Right lobe of liver (tissue), 6 donors: ENCODE results near the gene SH2B2. TPM values are rescaled to one million over a fixed set of nuclear protein-coding genes. Genes with fewer than 3 reads are reported as not detected.
A peak's percentile ranks its signal among the peaks of the same experiment; 100 is the strongest.

ENCODE experiments used
- ATAC-seq, 4 donors: fragments of 200-7000 bp; cut with Tn5 transposase; one replicate each; pipeline ENCODE4 v1.9.1; 2020; ENCODE audit warnings: mild to moderate bottlenecking in 4 of 4, moderate library complexity in 4 of 4
- DNase-seq, 3 donors: peaks; one replicate each; pipeline ENCODE4 v3.0.0-alpha.2; 2020
- H3K27ac ChIP-seq, 3 donors: fragments of 200-600 bp; one replicate each; pipeline ENCODE4 v1.8.0; 2022
- H3K27me3 ChIP-seq, 2 donors: fragments of 200-600 bp; one replicate each; pipeline ENCODE4 v1.8.0; 2022
- H3K36me3 ChIP-seq, 4 donors: fragments of 200-600 bp; sonication (generic) in 1 of 4; one replicate each; pipeline versions ENCODE4 v1.5.1 to v1.8.0; 2017 to 2022; ENCODE audit warnings: control low read depth in 1 of 4
- H3K4me1 ChIP-seq, 4 donors: fragments of 200-600 bp; sonication (generic) in 1 of 4; one replicate each; pipeline versions ENCODE4 v1.5.1 to v1.8.0; 2017 to 2022; ENCODE audit warnings: control low read depth in 1 of 4
- H3K4me3 ChIP-seq, 3 donors: fragments of 200-600 bp; one replicate each; pipeline ENCODE4 v1.8.0; 2022
- H3K9me3 ChIP-seq, 4 donors: fragments of 200-600 bp; sonication (generic) in 1 of 4; one replicate each; pipeline versions ENCODE4 v1.5.1 to v1.8.0; 2017 to 2022; ENCODE audit warnings: control low read depth in 1 of 4
- POLR2A ChIP-seq: fragments of 450-650 bp; IDR thresholded peaks from one replicate; pipeline ENCODE4 v1.6.1; 2017; ENCODE audit warnings: antibody characterized with exemption, mild to moderate bottlenecking
- WGBS: methylation state at CpG from one replicate; pipeline ENCODE4 v1.1.6; 2018; ENCODE audit warnings: low coverage, low lambda C conversion rate; ENCODE audit not compliant: insufficient coverage; ENCODE audit errors: missing lambda C conversion rate; 5-methylcytosine and 5-hydroxymethylcytosine counted together
- intact Hi-C, 2 donors: fragments of 100-400 bp; cut with DNase I; formaldehyde crosslinking; loops; one replicate each; pipeline versions ENCODE4 v1.11.2 to v1.14.1; 2022
- total RNA-seq, 6 experiments: library from RNA; depleted of rRNA in 2 of 6; stranded (reverse); fragments of >200 nt in 2 of 6; fragmentation: NEBNext Ultra II Directional in 3 of 6; extraction: Animal tissue kit (Norgen Biotek cat#: 25700) in 3 of 6; gene quantifications; one replicate each; pipeline versions ENCODE4 v1.1.0 to v1.2.4, GENCODE V29; 2016 to 2023
- TF ChIP-seq, protein P1 (sequence below), 4 donors: fragments of 200-600 bp in 3 of 4; fragments of 450-650 bp in 1 of 4; IDR thresholded peaks; one replicate each; pipeline versions ENCODE4 v1.5.1 to v1.8.0; 2016 to 2022; ENCODE audit warnings: antibody characterized with exemption in 4 of 4, mild to moderate bottlenecking in 2 of 4
- donor health status: DM: no; HTN: yes; CAD: no.
- donor health status: DM: no; HTN: no; CAD: no.
- donor health status: DM: no; HTN: no; CAD: no.
- donor health status: DM: no; HTN: yes; CAD: no.
- donor health status: DM: no; HTN: yes; CAD: no.

Gene SH2B2
- total RNA-seq, 6 experiments from 2014 or later, result 1.7 to 3.1 (median 2.6) TPM

DNA sequence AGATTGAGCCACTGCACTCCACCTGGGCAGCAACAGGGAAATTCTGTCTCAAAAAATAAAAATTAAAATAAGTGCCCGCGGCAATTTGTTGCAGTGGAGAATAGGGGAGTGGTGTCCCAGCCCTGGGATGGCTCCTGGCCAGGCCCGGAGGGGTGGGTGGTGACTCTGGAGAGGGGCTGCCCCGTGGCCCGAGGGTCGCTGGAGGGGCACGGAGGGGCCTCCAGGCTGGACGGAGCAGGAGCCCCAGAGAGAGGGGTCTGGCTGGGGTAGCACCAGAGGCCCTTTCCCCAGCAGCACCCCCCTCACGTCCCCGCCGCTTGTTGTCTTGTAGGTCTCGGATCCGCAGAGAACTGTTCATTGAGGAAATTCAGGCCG is 38.6 kb upstream of the SH2B2 start:
- intact Hi-C loops, result no loop called here
- no peak overlapping the region for H3K4me3 ChIP-seq
- no peaks in the 10 kb centered on the region for H3K27me3 ChIP-seq
- WGBS, result 100% methylated on average over 2 of the region's 14 CpGs
- H3K36me3 ChIP-seq, result peaks cover 0 to 18% (median 0%) of the 10 kb centered on the region in 4 donors
- H3K9me3 ChIP-seq, result no peaks in the 10 kb centered on the region
- peaks cover 0 to 7% (median 0%) of the 10 kb centered on the region in 4 donors for H3K4me1 ChIP-seq
- no peak overlapping the region for H3K27ac ChIP-seq
- ATAC-seq, result peak in 1 of 4 donors; percentile 22
- no peak for DNase-seq
- TF ChIP-seq POLR2A, result no peak

DNA sequence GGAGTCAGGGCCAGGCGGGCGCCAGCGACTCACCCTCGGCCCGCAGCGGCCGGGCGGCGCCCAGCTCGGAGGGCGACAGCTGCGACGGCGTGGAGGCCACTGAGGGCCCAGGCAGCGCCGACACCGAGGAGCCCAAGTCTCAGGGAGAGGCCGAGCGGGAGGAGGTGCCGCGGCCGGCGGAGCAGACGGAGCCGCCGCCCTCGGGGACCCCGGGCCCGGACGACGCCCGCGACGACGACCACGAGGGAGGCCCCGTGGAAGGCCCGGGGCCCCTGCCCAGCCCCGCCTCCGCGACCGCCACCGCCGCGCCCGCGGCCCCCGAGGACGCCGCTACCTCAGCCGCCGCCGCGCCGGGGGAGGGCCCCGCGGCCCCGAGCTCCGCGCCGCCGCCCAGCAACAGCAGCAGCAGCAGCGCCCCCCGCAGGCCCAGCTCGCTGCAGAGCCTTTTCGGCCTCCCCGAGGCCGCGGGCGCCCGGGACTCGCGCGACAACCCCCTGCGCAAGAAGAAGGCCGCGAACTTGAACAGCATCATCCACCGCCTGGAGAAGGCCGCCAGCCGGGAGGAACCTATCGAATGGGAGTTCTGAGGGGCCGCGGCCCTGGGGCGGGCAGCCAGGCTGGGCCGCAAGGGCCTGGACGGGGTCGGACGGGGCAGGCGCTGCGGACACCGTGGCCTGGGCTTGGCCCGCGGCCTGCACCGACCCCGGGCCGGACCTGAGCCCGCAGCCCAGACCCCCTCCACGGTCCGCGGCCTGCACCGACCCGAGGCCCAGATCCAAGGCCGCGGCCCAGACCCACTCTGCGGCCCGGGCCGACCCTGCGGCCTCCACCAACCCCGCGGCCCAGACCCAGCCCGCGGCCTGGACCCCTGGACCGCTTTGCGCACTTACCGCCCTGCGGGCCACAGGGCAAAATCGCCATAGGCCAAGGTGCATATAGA is 37.9 kb upstream of the SH2B2 start:
- Histone ChIP-seq H3K27ac (no peak overlapping the region), H3K36me3 (peaks cover 0 to 14% (median 0%) of the 10 kb centered on the region in 4 donors), H3K9me3 (no peaks in the 10 kb centered on the region), H3K4me1 (peaks cover 0 to 14% (median 1%) of the 10 kb centered on the region in 4 donors), H3K4me3 (no peak overlapping the region), H3K27me3 (no peaks in the 10 kb centered on the region)
- peak in 1 of 4 donors; percentile 18 for ATAC-seq
- DNase-seq, result no peak
- 87% methylated on average over 3 of the region's 117 CpGs for WGBS
- intact Hi-C loops, result no loop called here
- no peak for TF ChIP-seq POLR2A
- TF ChIP-seq, protein P1, sequence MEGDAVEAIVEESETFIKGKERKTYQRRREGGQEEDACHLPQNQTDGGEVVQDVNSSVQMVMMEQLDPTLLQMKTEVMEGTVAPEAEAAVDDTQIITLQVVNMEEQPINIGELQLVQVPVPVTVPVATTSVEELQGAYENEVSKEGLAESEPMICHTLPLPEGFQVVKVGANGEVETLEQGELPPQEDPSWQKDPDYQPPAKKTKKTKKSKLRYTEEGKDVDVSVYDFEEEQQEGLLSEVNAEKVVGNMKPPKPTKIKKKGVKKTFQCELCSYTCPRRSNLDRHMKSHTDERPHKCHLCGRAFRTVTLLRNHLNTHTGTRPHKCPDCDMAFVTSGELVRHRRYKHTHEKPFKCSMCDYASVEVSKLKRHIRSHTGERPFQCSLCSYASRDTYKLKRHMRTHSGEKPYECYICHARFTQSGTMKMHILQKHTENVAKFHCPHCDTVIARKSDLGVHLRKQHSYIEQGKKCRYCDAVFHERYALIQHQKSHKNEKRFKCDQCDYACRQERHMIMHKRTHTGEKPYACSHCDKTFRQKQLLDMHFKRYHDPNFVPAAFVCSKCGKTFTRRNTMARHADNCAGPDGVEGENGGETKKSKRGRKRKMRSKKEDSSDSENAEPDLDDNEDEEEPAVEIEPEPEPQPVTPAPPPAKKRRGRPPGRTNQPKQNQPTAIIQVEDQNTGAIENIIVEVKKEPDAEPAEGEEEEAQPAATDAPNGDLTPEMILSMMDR (IDR thresholded peaks at IDR 0.05), result no peak

DNA sequence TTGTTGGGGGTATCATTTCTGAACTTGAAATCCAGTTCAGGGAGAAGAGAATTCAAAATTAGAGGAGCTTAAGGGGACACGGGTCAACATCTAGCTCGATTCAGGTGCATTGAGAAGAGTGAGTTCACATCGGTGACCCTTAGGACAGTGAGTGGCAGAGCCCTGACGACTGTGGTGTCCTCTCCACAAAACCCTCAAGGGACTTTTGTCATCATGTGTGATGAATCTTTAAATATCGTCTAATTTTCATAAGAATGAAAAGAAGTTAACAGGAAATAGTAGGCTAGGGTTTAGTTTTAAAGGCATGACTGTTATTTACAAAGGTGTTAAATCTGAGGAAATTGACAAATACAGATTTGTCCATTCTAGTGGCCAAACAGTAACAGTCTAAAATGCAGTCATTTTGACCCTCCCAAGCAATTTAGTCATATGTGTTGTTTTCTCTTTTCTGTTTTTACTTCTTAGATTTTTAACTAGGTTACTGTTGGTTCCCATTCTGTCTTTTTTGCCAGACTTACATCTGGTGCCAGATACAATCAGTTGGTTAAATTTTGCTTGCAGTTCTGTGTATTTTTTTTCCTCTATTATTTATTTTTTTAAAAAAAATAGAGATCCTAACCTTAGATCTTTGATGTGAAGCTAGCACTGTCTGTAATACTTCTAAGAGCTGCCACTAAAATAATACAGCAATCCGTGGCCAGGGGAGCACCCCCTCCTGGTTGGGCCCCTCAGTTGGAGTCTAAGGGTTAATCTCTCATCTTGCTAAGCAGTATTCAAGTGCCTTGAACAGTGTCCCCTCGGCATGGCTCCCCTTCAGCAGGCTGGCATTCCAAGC is 34.9 kb upstream of the SH2B2 start:
- 76% methylated on average over 7 of the region's 7 CpGs for WGBS
- no peak overlapping the region for H3K27ac ChIP-seq
- H3K9me3 ChIP-seq, result no peaks in the 10 kb centered on the region
- intact Hi-C loops, result no loop called here
- peaks cover 0 to 17% (median 1%) of the 10 kb centered on the region in 4 donors for H3K4me1 ChIP-seq
- ATAC-seq, result no peak
- no peaks in the 10 kb centered on the region for H3K27me3 ChIP-seq
- peaks cover 0 to 8% (median 0%) of the 10 kb centered on the region in 4 donors for H3K36me3 ChIP-seq
- no peak overlapping the region for H3K4me3 ChIP-seq
- no peak for DNase-seq
- no peak for TF ChIP-seq POLR2A

DNA sequence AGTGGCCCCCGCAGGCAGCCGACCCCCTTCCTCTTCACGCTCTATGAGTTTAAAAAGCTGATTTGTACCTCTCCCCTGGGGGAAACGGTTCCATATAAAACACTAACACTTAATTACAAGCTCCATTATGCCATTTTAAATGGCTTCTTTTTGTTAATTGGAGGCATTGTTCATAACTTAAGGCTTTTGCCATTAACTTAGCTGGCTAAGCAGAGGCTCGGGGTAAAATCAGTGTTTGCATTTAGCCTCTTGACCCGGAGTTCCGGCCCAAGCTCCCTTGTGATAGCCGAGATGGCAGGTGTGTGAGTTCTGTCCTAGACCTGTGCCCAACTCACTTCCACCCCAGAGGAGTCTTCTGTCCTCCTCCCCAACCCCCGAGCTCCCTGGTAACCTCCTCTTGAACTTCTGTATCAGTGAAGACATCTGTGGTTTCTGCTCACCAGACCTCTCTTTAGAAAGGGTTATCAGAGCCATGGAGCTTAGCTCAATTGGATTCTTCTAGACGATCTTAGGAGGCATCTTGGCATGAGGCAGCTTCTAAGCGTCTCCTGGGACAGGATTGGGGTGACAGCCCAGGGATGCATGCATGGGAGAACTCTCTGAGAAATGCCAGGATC is 34.2 kb upstream of the SH2B2 start:
- TF ChIP-seq, protein P1 (IDR thresholded peaks at IDR 0.05), result no peak
- TF ChIP-seq POLR2A, result no peak
- intact Hi-C loops, result no loop called here
- 77% methylated on average over 9 of the region's 11 CpGs for WGBS

More for the DNA sequence above, 34.2 kb upstream of the SH2B2 start:
- ATAC-seq (no peak), DNase-seq (no peak)
- Histone ChIP-seq H3K9me3 (no peaks in the 10 kb centered on the region), H3K4me3 (no peak overlapping the region), H3K27me3 (no peaks in the 10 kb centered on the region), H3K27ac (peak overlapping the region in 1 of 3 donors; percentile 57), H3K36me3 (peaks cover 0 to 8% (median 0%) of the 10 kb centered on the region in 4 donors), H3K4me1 (peaks cover 0 to 20% (median 1%) of the 10 kb centered on the region in 4 donors)
